K562 (cell line): ENCODE results near the gene TBX1. TPM values are rescaled to one million over a fixed set of nuclear protein-coding genes. Genes with fewer than 3 reads are reported as not detected.

Experiments
- ATAC-seq: fragments of 200-7000 bp; cut with Tn5 transposase; 3 replicates; pipeline ENCODE4 v1.9.1; 2020; ENCODE audit warnings: moderate library complexity
- BruUV-seq: library from RNA; stranded (reverse); fragments of 400-500 nt; replicated peaks from 2 replicates; lab custom pipeline; 2021; lab: Mats Ljungman, UMichigan
- CTCF ChIA-PET: fragments of 300-600 bp; formaldehyde crosslinking; extraction: SDS; loops from one replicate; lab custom pipeline; 2021; ENCODE audit warnings: low intra/inter-chr PET ratio; lab: Yijun Ruan, JAX
- POLR2A ChIA-PET: fragments of 300-600, 350-650 bp; sonication (Branson Sonifier 250); formaldehyde crosslinking; extraction: SDS; loops from one replicate; lab custom pipeline; 2021; ENCODE audit warnings: antibody characterized with exemption, inconsistent platforms; lab: Yijun Ruan, JAX
- DNase-seq, 4 experiments: peaks; one replicate each; pipeline versions ENCODE4 v3.0.0 to v3.0.0-alpha.2; 2011 to 2018; ENCODE audit warnings: low spot score in 3 of 4, mixed read lengths in 3 of 4; ENCODE audit errors: extremely low read depth in 1 of 4
- FAIRE-seq: peaks from 2 replicates; lab custom pipeline; 2011; peaks lifted over from hg19 to GRCh38; lab: Jason Lieb, UNC
- H2AFZ ChIP-seq: 2 replicates; pipeline ENCODE4 v1.6.0; 2011; ENCODE audit warnings: low read depth, low read length, control low read depth, inconsistent platforms
- H3K27ac ChIP-seq: fragments of 200-600 bp; 3 replicates; pipeline ENCODE4 v1.8.0; 2011; ENCODE audit warnings: low read depth, mild to moderate bottlenecking, control low read depth, inconsistent platforms, low read length, moderate library complexity, mixed read lengths; ENCODE audit errors: extremely low read depth
- H3K27me3 ChIP-seq, 2 experiments: fragments of 300-600 bp in 1 of 2; 2 replicates in 1 of 2; 3 replicates in 1 of 2; pipeline versions ENCODE4 v1.6.0 to v1.8.0; 2011; ENCODE audit warnings: inconsistent platforms in 2 of 2, low read length in 2 of 2, mild to moderate bottlenecking in 1 of 2, mixed read lengths in 1 of 2, moderate library complexity in 1 of 2; ENCODE audit not compliant: control insufficient read depth in 2 of 2, insufficient read depth in 2 of 2
- H3K36me3 ChIP-seq: fragments of 300-600 bp; 3 replicates; pipeline ENCODE4 v1.8.0; 2011; ENCODE audit warnings: mild to moderate bottlenecking, low read length, inconsistent platforms; ENCODE audit not compliant: control insufficient read depth, insufficient read depth
- H3K4me1 ChIP-seq, 2 experiments: fragments of 200-600 bp in 1 of 2; replicated peaks in 1 of 2; 2 replicates in 1 of 2; 3 replicates in 1 of 2; pipeline versions ENCODE4 v1.5.1 to v1.8.0; 2011; ENCODE audit warnings: inconsistent platforms in 2 of 2, low read length in 2 of 2, mild to moderate bottlenecking in 1 of 2, mixed read lengths in 1 of 2, moderate library complexity in 1 of 2; ENCODE audit not compliant: control insufficient read depth in 2 of 2, insufficient read depth in 2 of 2
- H3K4me2 ChIP-seq: 2 replicates; pipeline ENCODE4 v1.6.1; 2011; ENCODE audit warnings: low read length, control low read depth, inconsistent platforms, mixed read lengths; ENCODE audit not compliant: insufficient read depth
- H3K4me3 ChIP-seq: fragments of 200-600 bp; sonication (generic), shearing (Covaris generic); 2 replicates; pipeline ENCODE4 v1.5.1; 2016; ENCODE audit warnings: control low read depth, inconsistent platforms
- H3K79me2 ChIP-seq: fragments of 200-600 bp; 3 replicates; pipeline ENCODE4 v1.8.0; 2011; ENCODE audit warnings: low read length, inconsistent platforms; ENCODE audit not compliant: control insufficient read depth, insufficient read depth
- H3K9ac ChIP-seq, 2 experiments: 2 replicates each; pipeline versions ENCODE4 v1.6.0 to v1.6.1; 2011; ENCODE audit warnings: low read depth in 2 of 2, low read length in 2 of 2, control low read depth in 1 of 2, inconsistent platforms in 1 of 2, mild to moderate bottlenecking in 1 of 2, mixed read lengths in 1 of 2; ENCODE audit not compliant: insufficient read depth in 1 of 2
- H3K9me1 ChIP-seq: one replicate; pipeline ENCODE4 v1.6.0; 2011; ENCODE audit warnings: inconsistent platforms, mild to moderate bottlenecking, low read length, moderate library complexity; ENCODE audit not compliant: control insufficient read depth, insufficient read depth
- H3K9me3 ChIP-seq: replicated peaks from 2 replicates; pipeline ENCODE4 v1.5.1; 2011; ENCODE audit warnings: low read depth, low read length, inconsistent platforms; ENCODE audit not compliant: control insufficient read depth, insufficient read depth
- H4K20me1 ChIP-seq: replicated peaks from 2 replicates; pipeline ENCODE4 v1.6.1; 2011; ENCODE audit warnings: low read length, inconsistent platforms, mixed read lengths; ENCODE audit not compliant: control insufficient read depth, insufficient read depth
- CEBPG ChIP-seq, 3 experiments: fragments of 200-800 bp in 1 of 3; sonication (Bioruptor generic) in 1 of 3; sonication (generic) in 1 of 3; formaldehyde crosslinking in 1 of 3; IDR thresholded peaks in 2 of 3; conservative IDR thresholded peaks in 1 of 3; 2 replicates each; pipeline versions ENCODE4 v1.6.1 to v1.8.0; 2016 to 2022; ENCODE audit warnings: missing compliant biosample characterization in 2 of 3, missing genetic modification characterization in 2 of 3, mild to moderate bottlenecking in 1 of 3, missing genetic modification reagents in 1 of 3
- CHD1 ChIP-seq: fragments of 200-600 bp; sonication (generic); IDR thresholded peaks from one replicate; pipeline ENCODE4 v1.6.1; 2012; ENCODE audit warnings: mild to moderate bottlenecking, moderate library complexity, low read length, inconsistent platforms
- CTBP1 ChIP-seq: fragments of 450-650 bp; IDR thresholded peaks from 2 replicates; pipeline ENCODE4 v1.6.1; 2016; ENCODE audit warnings: borderline replicate concordance
- EGR1 ChIP-seq: fragments of 450-650 bp; conservative IDR thresholded peaks from 2 replicates; pipeline ENCODE4 v1.6.1; 2017; ENCODE audit warnings: mild to moderate bottlenecking
- FIP1L1 ChIP-seq: fragments of 200-400 bp; formaldehyde crosslinking; IDR thresholded peaks from 2 replicates; pipeline ENCODE4 v1.6.1; 2018; ENCODE audit warnings: mild to moderate bottlenecking, low read depth, low read length; ENCODE audit not compliant: poor library complexity, severe bottlenecking
- GATAD2A ChIP-seq: fragments of 450-650 bp; IDR thresholded peaks from 2 replicates; pipeline ENCODE4 v1.6.1; 2017
- ID3 ChIP-seq, 2 experiments: fragments of 250-450 bp in 1 of 2; fragments of 450-650 bp in 1 of 2; sonication (Bioruptor Pico) in 1 of 2; IDR thresholded peaks; 2 replicates each; pipeline versions ENCODE4 v1.6.1 to v1.8.0; 2016 to 2021; ENCODE audit warnings: mild to moderate bottlenecking in 2 of 2, moderate library complexity in 2 of 2, missing compliant biosample characterization in 1 of 2, missing genetic modification characterization in 1 of 2
- L3MBTL2 ChIP-seq: fragments of 450-650 bp; IDR thresholded peaks from 2 replicates; pipeline ENCODE4 v1.6.1; 2016; ENCODE audit warnings: mild to moderate bottlenecking, moderate library complexity
- MYC ChIP-seq, 2 experiments: fragments of 250-450 bp in 1 of 2; sonication (Bioruptor Pico) in 1 of 2; IDR thresholded peaks; 2 replicates each; pipeline versions ENCODE4 v1.5.1 to v1.6.1; 2012 to 2021; ENCODE audit warnings: low read depth in 2 of 2, borderline replicate concordance in 1 of 2, improper control_type of control experiment in 1 of 2, low read length in 1 of 2, mild to moderate bottlenecking in 1 of 2, moderate library complexity in 1 of 2
- ZBTB7A ChIP-seq: IDR thresholded peaks from 2 replicates; pipeline ENCODE4 v1.6.1; 2011; ENCODE audit warnings: low read depth, mild to moderate bottlenecking, low read length, moderate library complexity, borderline replicate concordance; ENCODE audit not compliant: control insufficient read depth
- ZNF512 ChIP-seq: IDR thresholded peaks from 2 replicates; pipeline ENCODE4 v1.6.1; 2016; ENCODE audit warnings: missing genetic modification characterization, missing compliant biosample characterization
- WGBS: fragments of 100-300 bp; shearing (Covaris generic); methylation state at CpG from one replicate; pipeline ENCODE4 v1.1.6; 2016; ENCODE audit warnings: low coverage, mixed read lengths; ENCODE audit not compliant: insufficient coverage; ENCODE audit errors: missing lambda C conversion rate; 5-methylcytosine and 5-hydroxymethylcytosine counted together
- in situ Hi-C: fragments of 300-500 bp; cut with MboI; formaldehyde crosslinking; loops from 4 replicates; pipeline ENCODE4 v1.15.0; 2018; ENCODE audit warnings: inconsistent platforms, mixed read lengths
- intact Hi-C: fragments of 100-400 bp; cut with micrococcal nuclease; formaldehyde crosslinking; loops from 2 replicates; pipeline ENCODE4 v1.14.2; 2022
- polyA plus RNA-seq, 8 experiments: library from polyadenylated mRNA; depleted of rRNA in 4 of 8; stranded (reverse) in 5 of 8; unstranded in 3 of 8; fragments of >200 nt; fragmentation: Nextera tagmentation in 2 of 8; fragmentation: Illumina TruSeq in 1 of 8; extraction: Ambion mirVana in 2 of 8; extraction: Trizol in 1 of 8; gene quantifications; 2 replicates each; pipeline versions ENCODE4 v1.2.1 to v1.2.3, GENCODE V29; 2011 to 2014; ENCODE audit warnings: inconsistent platforms in 1 of 8, missing spikeins in 1 of 8
- total RNA-seq, 7 experiments: library from RNA; depleted of rRNA in 6 of 7; stranded (reverse); fragments of >200 nt in 6 of 7; fragmentation: Illumina TruSeq in 2 of 7; extraction: Trizol in 2 of 7; gene quantifications; 2 replicates each; pipeline versions ENCODE4 v1.2.1 to v1.2.3, GENCODE V29; 2011 to 2021; ENCODE audit warnings: low replicate concordance in 1 of 7
- TF ChIP-seq, protein P1 (sequence below), 2 experiments: IDR thresholded peaks; 2 replicates each; pipeline ENCODE4 v1.6.1; 2012; ENCODE audit warnings: improper control_type of control experiment in 2 of 2, low read depth in 2 of 2, low read length in 2 of 2, borderline replicate concordance in 1 of 2
- TF ChIP-seq, protein P2 (sequence below), 2 experiments: fragments of 450-650 bp in 1 of 2; sonication (generic) in 1 of 2; formaldehyde crosslinking; conservative IDR thresholded peaks; 2 replicates each; pipeline versions ENCODE4 v1.4.0 to v1.8.1; 2020 to 2022; ENCODE audit warnings: mild to moderate bottlenecking in 1 of 2, missing genetic modification reagents in 1 of 2

The TBX1 gene
- total and polyA plus RNA-seq, 9 of the 15 experiments (the other 6 are each of a cell fraction or from before 2014, with no cell fraction given): 0.07 to 35.0 (median 3.9) TPM

DNA sequence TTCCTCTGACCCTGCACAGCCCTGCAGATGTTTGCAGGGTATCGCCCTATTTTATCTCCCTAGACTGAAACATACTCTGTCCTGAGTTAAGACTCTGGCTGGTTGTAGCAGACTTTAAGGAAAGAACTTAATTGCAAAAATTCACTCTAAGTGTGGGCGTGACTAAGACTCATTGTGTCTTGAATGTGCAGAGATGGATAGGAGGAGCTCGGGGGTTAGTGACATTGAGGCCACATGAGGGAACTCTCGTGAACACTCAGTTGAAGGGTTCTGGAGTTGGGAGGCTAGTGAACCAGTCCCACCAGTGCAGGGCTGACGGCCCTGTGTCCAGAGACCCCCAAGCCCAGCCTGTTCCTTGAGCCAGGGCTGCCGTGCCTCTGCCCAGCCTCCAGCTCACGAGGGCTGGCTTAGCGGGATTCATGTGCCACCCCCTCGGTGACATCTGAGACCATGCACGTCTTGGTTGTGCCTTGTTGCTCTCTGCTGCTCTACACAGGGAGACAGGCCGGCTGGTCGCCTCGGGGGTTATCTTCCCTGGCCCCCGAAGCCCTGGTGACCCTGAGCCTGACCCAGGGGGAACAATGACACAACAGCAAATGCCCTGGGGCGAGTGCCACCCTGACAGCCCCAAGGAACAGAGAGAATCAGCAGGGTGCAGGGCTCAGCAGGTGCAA lies 11.4 kb upstream of the TBX1 start:
- CTCF ChIA-PET: no interaction called here
- DNase-seq: peak in 2 of 4 experiments; percentile 52 to 60
- no peaks in the 10 kb centered on the region for H3K79me2 ChIP-seq
- H3K36me3 ChIP-seq: no peaks in the 10 kb centered on the region
- no peak overlapping the region for H2AFZ ChIP-seq
- 1% methylated on average over 15 of the region's 15 CpGs for WGBS
- BruUV-seq: no TSS peak
- no peak overlapping the region for H3K27ac ChIP-seq
- FAIRE-seq: peak; percentile 85
- peaks cover 39 to 71% of the 10 kb centered on the region in 2 experiments; a peak in 4 of 5 replicates for H3K27me3 ChIP-seq
- intact Hi-C loops: no loop called here
- POLR2A ChIA-PET: interaction anchor here (0.5 to 1.9 kb wide), 12 partner anchors 8 to 162 kb away, joined by 3 to 9 read pairs (median 4); no protein-coding TSS in a partner anchor
- peaks cover 5 to 65% of the 10 kb centered on the region in 2 experiments for H3K4me1 ChIP-seq
- H3K9me1 ChIP-seq: no peaks in the 10 kb centered on the region
- in situ Hi-C loops: no loop called here
- H4K20me1 ChIP-seq: peaks cover 49% of the 10 kb centered on the region
- H3K9ac ChIP-seq: peak overlapping the region in 1 of 2 experiments; percentile 27; a peak in 2 of 4 replicates
- H3K9me3 ChIP-seq: no peaks in the 10 kb centered on the region; the same call in 1 of the 2 replicates
- no peak overlapping the region for H3K4me2 ChIP-seq
- H3K4me3 ChIP-seq: no peak overlapping the region
- ATAC-seq: peak; percentile 17
- no peak for TF ChIP-seq MYC (IDR thresholded peaks at IDR 0.05; ENCODE audit: low read depth, low read length)
- TF ChIP-seq MYC (CRISPR knock-in tag; IDR thresholded peaks at IDR 0.05; ENCODE audit: borderline replicate concordance, low read depth): peak; percentile 19; the same call in 1 of the 2 replicates
- no peak for TF ChIP-seq GATAD2A
- no peak for TF ChIP-seq CEBPG (CRISPR knock-in tag; IDR thresholded peaks at IDR 0.05)
- no peak for TF ChIP-seq CEBPG (tag; conservative IDR thresholded peaks at IDR 0.05 in 1 of 2, IDR thresholded peaks at IDR 0.05 in 1 of 2)
- no peak for TF ChIP-seq ZNF512 (tag)
- no peak for TF ChIP-seq ZBTB7A
- peak; percentile 4 for TF ChIP-seq FIP1L1
- peak; percentile 18; the same call in 1 of the 2 replicates for TF ChIP-seq EGR1
- peak; percentile 23; the same call in 1 of the 2 replicates for TF ChIP-seq CTBP1
- TF ChIP-seq L3MBTL2: peak; percentile 37; the same call in 1 of the 2 replicates
- TF ChIP-seq, protein P1, sequence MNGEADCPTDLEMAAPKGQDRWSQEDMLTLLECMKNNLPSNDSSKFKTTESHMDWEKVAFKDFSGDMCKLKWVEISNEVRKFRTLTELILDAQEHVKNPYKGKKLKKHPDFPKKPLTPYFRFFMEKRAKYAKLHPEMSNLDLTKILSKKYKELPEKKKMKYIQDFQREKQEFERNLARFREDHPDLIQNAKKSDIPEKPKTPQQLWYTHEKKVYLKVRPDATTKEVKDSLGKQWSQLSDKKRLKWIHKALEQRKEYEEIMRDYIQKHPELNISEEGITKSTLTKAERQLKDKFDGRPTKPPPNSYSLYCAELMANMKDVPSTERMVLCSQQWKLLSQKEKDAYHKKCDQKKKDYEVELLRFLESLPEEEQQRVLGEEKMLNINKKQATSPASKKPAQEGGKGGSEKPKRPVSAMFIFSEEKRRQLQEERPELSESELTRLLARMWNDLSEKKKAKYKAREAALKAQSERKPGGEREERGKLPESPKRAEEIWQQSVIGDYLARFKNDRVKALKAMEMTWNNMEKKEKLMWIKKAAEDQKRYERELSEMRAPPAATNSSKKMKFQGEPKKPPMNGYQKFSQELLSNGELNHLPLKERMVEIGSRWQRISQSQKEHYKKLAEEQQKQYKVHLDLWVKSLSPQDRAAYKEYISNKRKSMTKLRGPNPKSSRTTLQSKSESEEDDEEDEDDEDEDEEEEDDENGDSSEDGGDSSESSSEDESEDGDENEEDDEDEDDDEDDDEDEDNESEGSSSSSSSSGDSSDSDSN (IDR thresholded peaks at IDR 0.05; ENCODE audit: borderline replicate concordance in 1 of 2, low read depth in 2 of 2, low read length in 2 of 2): 0 out of 4 replicates have a peak, but pooled peaks of 1 of the 2 experiments have one; percentile 11
- no peak for TF ChIP-seq ID3 (CRISPR knock-in tag; IDR thresholded peaks at IDR 0.05)
- TF ChIP-seq ID3 (tag; IDR thresholded peaks at IDR 0.05): peak; percentile 18; the same call in 1 of the 2 replicates
- TF ChIP-seq, protein P2, sequence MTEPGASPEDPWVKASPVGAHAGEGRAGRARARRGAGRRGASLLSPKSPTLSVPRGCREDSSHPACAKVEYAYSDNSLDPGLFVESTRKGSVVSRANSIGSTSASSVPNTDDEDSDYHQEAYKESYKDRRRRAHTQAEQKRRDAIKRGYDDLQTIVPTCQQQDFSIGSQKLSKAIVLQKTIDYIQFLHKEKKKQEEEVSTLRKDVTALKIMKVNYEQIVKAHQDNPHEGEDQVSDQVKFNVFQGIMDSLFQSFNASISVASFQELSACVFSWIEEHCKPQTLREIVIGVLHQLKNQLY (CRISPR knock-in tag; conservative IDR thresholded peaks at IDR 0.05): peak in 1 of 2 experiments; percentile 52; a peak in 1 of 4 replicates
- TF ChIP-seq CHD1: peak; percentile 2
